ENCODE results near the gene SNX25.

Gene SNX25

DNA sequence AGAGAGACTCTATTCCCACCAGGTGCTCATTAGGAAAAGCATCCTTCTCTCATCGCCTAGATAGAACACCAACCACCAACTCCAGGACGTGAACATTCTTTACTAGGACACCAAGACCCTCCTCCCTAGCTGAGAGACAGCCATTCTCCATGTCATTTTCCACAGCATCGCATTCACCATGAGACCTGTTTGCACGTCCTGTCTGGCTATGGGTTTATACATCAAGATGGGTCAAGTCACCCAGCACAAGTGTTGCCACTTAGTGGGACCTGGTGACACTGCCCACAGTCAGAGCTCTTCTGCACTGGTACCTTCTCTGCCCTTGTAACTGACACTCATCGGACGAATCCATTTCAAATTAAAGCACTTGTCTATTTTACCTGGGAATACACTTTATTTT is 168.9 kb downstream of the SNX25 start:
- Histone ChIP-seq H3K27me3 (replicated peaks; ENCODE audit: control insufficient read depth, insufficient read depth, low read length) (no peaks in the 10 kb centered on the region), H3K36me3 (ENCODE audit: control insufficient read depth, insufficient read depth, low read length) (peaks cover 19% of the 10 kb centered on the region), H3K4me3 (replicated peaks; ENCODE audit: low read depth, low read length) (no peak overlapping the region)
- no peak for DNase-seq (ENCODE audit: extremely low read depth, insufficient read length)
- TF ChIP-seq, protein P1, sequence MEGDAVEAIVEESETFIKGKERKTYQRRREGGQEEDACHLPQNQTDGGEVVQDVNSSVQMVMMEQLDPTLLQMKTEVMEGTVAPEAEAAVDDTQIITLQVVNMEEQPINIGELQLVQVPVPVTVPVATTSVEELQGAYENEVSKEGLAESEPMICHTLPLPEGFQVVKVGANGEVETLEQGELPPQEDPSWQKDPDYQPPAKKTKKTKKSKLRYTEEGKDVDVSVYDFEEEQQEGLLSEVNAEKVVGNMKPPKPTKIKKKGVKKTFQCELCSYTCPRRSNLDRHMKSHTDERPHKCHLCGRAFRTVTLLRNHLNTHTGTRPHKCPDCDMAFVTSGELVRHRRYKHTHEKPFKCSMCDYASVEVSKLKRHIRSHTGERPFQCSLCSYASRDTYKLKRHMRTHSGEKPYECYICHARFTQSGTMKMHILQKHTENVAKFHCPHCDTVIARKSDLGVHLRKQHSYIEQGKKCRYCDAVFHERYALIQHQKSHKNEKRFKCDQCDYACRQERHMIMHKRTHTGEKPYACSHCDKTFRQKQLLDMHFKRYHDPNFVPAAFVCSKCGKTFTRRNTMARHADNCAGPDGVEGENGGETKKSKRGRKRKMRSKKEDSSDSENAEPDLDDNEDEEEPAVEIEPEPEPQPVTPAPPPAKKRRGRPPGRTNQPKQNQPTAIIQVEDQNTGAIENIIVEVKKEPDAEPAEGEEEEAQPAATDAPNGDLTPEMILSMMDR (IDR thresholded peaks at IDR 0.05; ENCODE audit: insufficient read depth, low read length, poor library complexity, severe bottlenecking), result no peak

DNA sequence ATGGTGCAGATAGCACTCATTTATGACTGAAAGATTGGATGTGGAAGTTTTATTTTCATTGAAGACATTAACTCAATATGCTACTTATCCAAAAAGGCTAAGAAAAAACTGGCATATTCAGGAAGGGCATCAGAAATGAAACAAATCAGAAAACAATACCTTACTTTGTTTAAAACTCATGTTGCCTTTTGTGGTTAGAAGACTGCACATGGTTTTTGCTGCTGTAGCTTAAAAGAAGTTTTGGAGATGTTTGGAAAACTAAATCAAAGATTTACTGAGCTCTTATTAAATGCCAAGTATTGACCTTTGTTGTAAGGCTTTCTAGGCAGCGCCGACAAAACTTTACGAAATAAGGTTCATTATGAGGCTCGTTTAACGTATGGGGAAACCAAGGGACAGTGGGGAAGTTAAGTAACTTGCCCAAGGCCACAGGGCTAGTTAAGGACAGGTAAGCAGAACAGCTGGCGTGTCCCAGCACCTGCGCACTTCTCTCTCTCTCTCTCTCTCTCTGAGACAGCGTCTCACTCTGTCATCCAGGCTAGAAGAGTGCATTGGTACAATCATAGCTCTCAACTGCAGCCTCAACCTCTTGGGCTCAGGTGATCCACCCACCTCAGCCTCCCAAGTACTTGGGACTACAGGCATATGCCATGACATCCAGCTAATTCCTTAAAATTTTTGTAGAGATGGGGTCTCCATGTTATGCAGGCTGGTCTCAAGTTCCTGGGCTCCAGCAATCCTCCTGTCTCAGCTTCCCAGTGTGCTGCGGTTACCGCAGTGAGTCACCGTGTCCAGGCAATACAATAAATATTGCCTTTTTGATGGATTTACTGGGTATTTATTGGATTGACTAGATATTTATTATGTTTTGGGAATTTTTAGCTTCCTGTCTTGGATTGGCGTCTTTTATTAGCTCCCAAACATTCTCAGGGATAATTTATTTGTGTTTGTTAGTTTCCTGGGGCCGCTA is 170.2 kb downstream of the SNX25 start:
- peaks cover 25% of the 10 kb centered on the region for H3K36me3 ChIP-seq (ENCODE audit: control insufficient read depth, insufficient read depth, low read length)
- H3K4me3 ChIP-seq (replicated peaks; ENCODE audit: low read depth, low read length), result no peak overlapping the region
- no peak for DNase-seq (ENCODE audit: extremely low read depth, insufficient read length)
- no peaks in the 10 kb centered on the region for H3K27me3 ChIP-seq (replicated peaks; ENCODE audit: control insufficient read depth, insufficient read depth, low read length)
- TF ChIP-seq, protein P1 (IDR thresholded peaks at IDR 0.05; ENCODE audit: insufficient read depth, low read length, poor library complexity, severe bottlenecking), result no peak

GRCh38 chr4:185380320-185380719 is 170.9 kb downstream of the SNX25 start:
- DNase-seq (ENCODE audit: extremely low read depth, insufficient read length), result no peak
- Histone ChIP-seq H3K36me3 (ENCODE audit: control insufficient read depth, insufficient read depth, low read length) (peaks cover 23% of the 10 kb centered on the region), H3K4me3 (replicated peaks; ENCODE audit: low read depth, low read length) (no peak overlapping the region), H3K27me3 (replicated peaks; ENCODE audit: control insufficient read depth, insufficient read depth, low read length) (no peaks in the 10 kb centered on the region)
- TF ChIP-seq, protein P1 (IDR thresholded peaks at IDR 0.05; ENCODE audit: insufficient read depth, low read length, poor library complexity, severe bottlenecking), result no peak

- TF ChIP-seq, protein P1 (IDR thresholded peaks at IDR 0.05; ENCODE audit: insufficient read depth, low read length, poor library complexity, severe bottlenecking), result no peak
- Histone ChIP-seq H3K27me3 (replicated peaks; ENCODE audit: control insufficient read depth, insufficient read depth, low read length) (no peaks in the 10 kb centered on the region), H3K36me3 (ENCODE audit: control insufficient read depth, insufficient read depth, low read length) (peaks cover 19% of the 10 kb centered on the region), H3K4me3 (replicated peaks; ENCODE audit: low read depth, low read length) (no peak overlapping the region)
- DNase-seq (ENCODE audit: extremely low read depth, insufficient read length), result no peak
Measured at GRCh38 chr4:185381288-185382196, 172.1 kb downstream of the SNX25 start.

DNA sequence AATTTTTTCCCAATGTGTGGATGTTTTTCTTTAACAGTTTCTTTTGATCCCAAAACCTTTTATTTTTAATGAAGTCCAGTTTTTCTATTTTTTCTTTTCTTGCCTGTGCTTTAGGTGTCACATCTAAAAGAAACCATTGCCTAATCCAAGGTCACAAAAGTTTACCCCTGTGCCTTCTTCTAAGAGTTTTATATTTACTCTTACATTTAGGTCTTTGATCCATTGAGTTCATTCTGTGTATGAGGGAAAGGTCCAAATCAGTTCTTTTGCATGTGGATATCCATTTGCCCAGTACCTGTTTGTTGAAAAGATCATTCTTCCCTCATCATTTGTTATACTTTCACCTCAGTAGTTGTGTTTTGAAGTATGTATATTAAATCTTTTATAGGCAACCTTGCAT is 173.4 kb downstream of the SNX25 start:
- DNase-seq (ENCODE audit: extremely low read depth, insufficient read length), result no peak
- H3K4me3 ChIP-seq (replicated peaks; ENCODE audit: low read depth, low read length), result no peak overlapping the region
- peaks cover 16% of the 10 kb centered on the region for H3K36me3 ChIP-seq (ENCODE audit: control insufficient read depth, insufficient read depth, low read length)
- no peaks in the 10 kb centered on the region for H3K27me3 ChIP-seq (replicated peaks; ENCODE audit: control insufficient read depth, insufficient read depth, low read length)
- TF ChIP-seq, protein P1 (IDR thresholded peaks at IDR 0.05; ENCODE audit: insufficient read depth, low read length, poor library complexity, severe bottlenecking), result no peak

Data from GM06990 (cell line).